ENCODE data around the gene NDUFS6.

The NDUFS6 gene

DNA sequence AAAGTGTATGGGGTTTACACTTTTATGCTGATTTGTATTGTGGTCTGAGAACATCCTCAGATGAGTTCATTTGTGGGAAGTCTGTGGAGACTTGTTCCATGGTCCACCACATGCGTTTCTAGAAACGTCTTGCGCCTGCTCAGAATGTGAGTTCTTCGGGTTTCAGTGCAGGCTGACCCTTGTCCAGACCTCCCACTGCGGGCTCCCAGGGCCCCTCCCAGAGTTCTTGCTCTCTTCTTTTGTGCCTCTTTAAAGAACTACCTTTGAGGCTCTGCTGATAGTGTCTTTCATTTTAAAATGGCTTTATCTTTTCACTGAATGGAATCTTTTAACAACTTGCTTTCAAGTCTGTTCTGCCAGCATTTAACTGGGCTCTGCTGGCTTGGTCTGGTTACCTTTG, 17.6 kb downstream of the NDUFS6 start:
- H3K4me3 ChIP-seq (ENCODE audit: low read depth, low read length) = no peak overlapping the region
- DNase-seq (ENCODE audit: low read depth) = no peak
- TF ChIP-seq, protein P1, sequence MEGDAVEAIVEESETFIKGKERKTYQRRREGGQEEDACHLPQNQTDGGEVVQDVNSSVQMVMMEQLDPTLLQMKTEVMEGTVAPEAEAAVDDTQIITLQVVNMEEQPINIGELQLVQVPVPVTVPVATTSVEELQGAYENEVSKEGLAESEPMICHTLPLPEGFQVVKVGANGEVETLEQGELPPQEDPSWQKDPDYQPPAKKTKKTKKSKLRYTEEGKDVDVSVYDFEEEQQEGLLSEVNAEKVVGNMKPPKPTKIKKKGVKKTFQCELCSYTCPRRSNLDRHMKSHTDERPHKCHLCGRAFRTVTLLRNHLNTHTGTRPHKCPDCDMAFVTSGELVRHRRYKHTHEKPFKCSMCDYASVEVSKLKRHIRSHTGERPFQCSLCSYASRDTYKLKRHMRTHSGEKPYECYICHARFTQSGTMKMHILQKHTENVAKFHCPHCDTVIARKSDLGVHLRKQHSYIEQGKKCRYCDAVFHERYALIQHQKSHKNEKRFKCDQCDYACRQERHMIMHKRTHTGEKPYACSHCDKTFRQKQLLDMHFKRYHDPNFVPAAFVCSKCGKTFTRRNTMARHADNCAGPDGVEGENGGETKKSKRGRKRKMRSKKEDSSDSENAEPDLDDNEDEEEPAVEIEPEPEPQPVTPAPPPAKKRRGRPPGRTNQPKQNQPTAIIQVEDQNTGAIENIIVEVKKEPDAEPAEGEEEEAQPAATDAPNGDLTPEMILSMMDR (conservative IDR thresholded peaks at IDR 0.05; ENCODE audit: low read depth, low read length) = no peak

DNA sequence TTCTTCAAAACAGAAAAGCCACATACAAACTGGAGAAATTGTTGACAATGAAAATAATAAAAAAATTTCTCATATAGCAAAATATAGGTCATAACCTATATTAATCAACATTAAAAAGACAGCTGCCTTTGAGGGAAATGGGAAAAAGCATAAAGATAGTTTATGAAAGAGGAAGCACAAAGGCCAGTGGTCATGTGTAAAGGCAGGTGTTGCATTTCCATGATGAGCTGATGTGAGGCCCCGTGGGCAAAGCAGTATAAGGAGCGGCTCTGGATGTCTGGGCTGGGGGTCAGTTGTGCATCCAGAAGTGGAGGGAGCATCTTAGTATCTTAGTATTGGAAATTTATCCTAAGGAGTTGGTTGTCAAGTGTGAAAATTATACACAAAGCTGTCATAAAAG, 18.3 kb downstream of the NDUFS6 start:
- TF ChIP-seq, protein P1 (conservative IDR thresholded peaks at IDR 0.05; ENCODE audit: low read depth, low read length) = no peak
- no peak overlapping the region for H3K4me3 ChIP-seq (ENCODE audit: low read depth, low read length)
- no peak for DNase-seq (ENCODE audit: low read depth)

DNA sequence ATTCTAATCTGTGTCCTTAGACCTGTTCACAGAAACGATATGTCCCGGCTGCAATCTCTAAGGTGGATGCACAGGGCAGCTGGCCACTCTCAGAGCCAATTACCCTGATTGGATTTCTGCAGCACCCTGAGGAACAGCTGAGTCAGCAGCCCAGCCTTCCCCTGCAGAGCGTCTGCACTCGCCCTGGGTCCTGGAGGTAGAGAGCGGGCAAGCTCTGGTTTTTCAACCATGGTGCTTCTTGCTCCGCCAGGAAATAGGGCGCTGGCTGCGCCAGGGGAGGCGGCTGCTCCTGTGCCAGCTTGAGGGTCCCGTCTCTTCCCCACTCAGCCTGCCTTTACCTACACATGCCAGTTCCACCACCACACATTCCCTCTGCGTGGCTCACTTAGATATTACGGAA, 19.2 kb downstream of the NDUFS6 start:
- TF ChIP-seq, protein P1 (conservative IDR thresholded peaks at IDR 0.05; ENCODE audit: low read depth, low read length) = no peak
- no peak for DNase-seq (ENCODE audit: low read depth)
- no peak overlapping the region for H3K4me3 ChIP-seq (ENCODE audit: low read depth, low read length)

DNA sequence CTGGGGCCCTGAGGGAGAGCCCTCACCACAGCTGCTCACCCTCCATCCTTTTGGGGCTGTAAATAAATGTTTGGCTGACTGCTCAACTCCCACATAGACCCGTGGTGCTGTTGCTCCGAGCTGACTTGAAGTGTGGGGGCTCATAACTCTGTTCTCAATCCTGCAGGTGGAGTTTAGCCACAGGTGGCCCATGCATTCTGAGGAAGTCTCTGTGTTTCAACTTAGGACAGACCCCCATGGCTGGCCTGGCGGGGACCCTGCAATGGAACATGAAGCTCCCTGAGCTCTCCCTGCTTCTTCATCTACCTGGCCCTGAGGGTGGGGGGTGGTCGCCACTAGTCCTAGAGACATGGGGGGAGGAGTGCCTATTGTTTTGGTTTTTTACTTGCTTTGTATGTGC, 19.7 kb downstream of the NDUFS6 start:
- DNase-seq (ENCODE audit: low read depth) = no peak
- TF ChIP-seq, protein P1 (conservative IDR thresholded peaks at IDR 0.05; ENCODE audit: low read depth, low read length) = no peak
- H3K4me3 ChIP-seq (ENCODE audit: low read depth, low read length) = no peak overlapping the region

DNA sequence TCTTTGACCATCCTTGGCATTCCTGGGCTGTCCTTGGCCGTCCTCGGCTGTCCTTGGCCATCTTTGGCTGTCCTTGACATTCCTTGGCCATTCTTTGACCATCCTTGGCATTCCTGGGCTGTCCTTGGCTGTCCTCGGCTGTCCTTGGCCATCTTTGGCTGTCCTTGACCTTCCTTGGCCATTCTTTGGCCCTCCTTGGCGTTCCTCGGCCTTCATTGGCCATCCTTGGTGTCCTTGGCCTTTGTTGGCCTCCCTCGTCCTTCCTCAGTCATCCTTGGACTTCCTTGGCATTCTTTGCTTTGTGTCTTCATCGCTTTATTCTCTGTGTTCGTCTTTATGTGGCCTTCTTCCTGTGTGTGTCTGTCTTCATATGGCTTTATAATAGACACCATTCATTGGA, 20.7 kb downstream of the NDUFS6 start:
- DNase-seq (ENCODE audit: low read depth) = no peak
- no peak overlapping the region for H3K4me3 ChIP-seq (ENCODE audit: low read depth, low read length)
- TF ChIP-seq, protein P1 (conservative IDR thresholded peaks at IDR 0.05; ENCODE audit: low read depth, low read length) = no peak

DNA sequence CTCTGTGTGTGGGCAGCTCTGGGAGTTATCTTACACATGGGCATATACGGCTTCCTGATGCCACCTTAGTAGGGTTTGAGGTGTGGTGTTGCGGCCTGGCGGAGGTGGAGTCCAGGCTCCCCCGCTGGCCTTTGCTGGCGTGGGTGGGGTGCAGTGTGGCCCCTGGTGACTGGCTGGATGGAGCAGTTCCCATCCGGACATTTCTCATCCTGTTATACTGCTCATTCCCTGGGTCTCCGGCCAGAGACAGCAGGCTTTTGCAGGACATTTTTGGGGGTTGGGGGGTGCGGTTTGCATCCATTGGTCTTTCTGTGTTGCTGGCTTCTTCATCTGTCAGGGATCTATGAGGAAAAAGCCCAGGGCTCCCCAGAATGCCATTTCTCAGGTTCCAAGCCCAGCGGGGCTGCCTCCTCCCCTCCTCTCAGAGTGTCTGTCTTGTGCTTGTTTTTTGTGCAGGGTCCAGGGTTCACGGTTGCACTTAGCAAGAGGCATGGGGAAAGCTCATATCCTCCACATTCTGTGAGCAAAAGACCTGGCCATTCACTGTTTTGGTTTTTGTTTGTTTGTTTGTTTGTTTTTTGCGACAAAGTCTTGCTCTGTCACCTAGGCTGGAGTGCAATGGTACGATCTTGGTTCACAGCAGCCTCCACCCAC, 22.3 kb downstream of the NDUFS6 start:
- no peak for DNase-seq (ENCODE audit: low read depth)
- TF ChIP-seq, protein P1 (conservative IDR thresholded peaks at IDR 0.05; ENCODE audit: low read depth, low read length) = no peak
- no peak overlapping the region for H3K4me3 ChIP-seq (ENCODE audit: low read depth, low read length)

DNA sequence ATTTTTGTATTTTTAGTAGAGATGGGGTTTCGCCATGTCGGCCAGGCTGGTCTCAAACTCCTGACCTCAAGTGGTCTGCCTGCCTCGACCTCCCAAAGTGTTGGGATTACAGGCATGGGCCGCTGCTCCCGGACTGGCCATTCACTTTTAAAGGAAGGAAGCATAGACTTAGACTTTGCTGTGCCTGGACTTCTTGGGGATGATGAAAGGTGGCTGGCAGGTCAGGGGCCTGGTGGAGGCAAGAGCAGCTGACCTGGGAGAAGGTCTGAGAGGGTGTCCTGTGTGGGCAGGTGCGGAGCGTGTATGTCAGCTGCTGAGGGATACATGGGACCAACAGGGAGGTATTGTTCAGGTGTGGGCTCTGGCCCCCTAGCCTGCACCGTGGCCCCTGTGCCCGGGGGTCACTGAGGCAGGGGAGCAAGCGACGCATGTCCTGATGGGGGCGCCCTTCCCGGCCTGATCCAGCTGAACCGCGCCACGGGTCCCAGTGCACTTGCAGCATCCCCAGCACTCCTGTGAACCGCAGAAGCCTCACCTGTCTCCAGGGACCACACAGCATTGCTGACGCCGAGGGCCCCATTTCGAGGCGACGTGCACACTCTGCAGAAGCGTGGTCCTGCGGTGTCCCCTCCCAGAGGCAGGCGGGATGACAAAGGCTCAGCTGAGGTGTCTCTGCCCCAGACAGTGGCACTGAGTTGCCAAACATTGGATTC, 23.1 kb downstream of the NDUFS6 start:
- DNase-seq (ENCODE audit: low read depth) = no peak

More for the DNA sequence above, 23.1 kb downstream of the NDUFS6 start:
- TF ChIP-seq, protein P1 (conservative IDR thresholded peaks at IDR 0.05; ENCODE audit: low read depth, low read length) = no peak
- no peak overlapping the region for H3K4me3 ChIP-seq (ENCODE audit: low read depth, low read length)
